Measurements from ENCODE around the gene SNAPC2.

The SNAPC2 gene

DNA sequence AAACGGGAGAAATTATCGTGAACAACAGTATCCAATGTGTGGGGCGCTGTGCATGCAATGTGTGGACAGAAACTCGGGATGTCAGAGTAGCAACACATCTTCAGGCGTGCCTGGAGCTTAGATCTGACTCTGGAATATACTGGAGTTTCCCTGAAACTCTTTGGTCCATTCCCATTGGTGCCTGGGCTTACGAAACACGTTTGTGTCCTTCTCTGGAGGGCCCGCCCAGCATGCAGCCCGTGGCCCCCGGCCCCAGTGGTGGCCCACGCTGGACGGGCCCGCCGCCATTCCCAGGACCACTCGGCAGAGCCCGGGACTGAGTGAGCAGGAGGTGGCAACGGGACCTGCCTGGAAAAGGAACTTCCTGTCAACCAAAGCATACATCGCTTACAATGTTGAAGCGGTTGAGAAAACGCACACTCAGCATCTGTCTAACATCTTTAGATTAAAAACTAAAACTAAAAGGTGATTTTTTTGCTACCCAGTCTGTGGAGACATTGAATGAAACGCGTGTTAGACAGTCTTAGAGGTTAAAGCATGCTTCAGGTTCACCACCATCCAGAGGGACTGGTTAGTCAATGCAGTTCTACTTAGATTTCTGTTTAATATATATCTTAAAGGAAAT lies 42.6 kb downstream of the SNAPC2 start:
- no peak for TF ChIP-seq ZFX (IDR thresholded peaks at IDR 0.05; ENCODE audit: borderline replicate concordance)
- no peak for TF ChIP-seq CTCF (IDR thresholded peaks at IDR 0.05)

GRCh38 chr19:7963566-7963965 lies 43.4 kb downstream of the SNAPC2 start:
- TF ChIP-seq CTCF (IDR thresholded peaks at IDR 0.05) (no peak), ZFX (IDR thresholded peaks at IDR 0.05; ENCODE audit: borderline replicate concordance) (no peak)
- H3K27ac ChIP-seq = no peak overlapping the region

More for the DNA sequence above, 42.6 kb downstream of the SNAPC2 start:
- no peak overlapping the region for H3K27ac ChIP-seq

GRCh38 chr19:7965259-7965841 lies 45.2 kb downstream of the SNAPC2 start:
- H3K27ac ChIP-seq = no peak overlapping the region
- no peak for TF ChIP-seq CTCF (IDR thresholded peaks at IDR 0.05)
- no peak for TF ChIP-seq ZFX (IDR thresholded peaks at IDR 0.05; ENCODE audit: borderline replicate concordance)

DNA sequence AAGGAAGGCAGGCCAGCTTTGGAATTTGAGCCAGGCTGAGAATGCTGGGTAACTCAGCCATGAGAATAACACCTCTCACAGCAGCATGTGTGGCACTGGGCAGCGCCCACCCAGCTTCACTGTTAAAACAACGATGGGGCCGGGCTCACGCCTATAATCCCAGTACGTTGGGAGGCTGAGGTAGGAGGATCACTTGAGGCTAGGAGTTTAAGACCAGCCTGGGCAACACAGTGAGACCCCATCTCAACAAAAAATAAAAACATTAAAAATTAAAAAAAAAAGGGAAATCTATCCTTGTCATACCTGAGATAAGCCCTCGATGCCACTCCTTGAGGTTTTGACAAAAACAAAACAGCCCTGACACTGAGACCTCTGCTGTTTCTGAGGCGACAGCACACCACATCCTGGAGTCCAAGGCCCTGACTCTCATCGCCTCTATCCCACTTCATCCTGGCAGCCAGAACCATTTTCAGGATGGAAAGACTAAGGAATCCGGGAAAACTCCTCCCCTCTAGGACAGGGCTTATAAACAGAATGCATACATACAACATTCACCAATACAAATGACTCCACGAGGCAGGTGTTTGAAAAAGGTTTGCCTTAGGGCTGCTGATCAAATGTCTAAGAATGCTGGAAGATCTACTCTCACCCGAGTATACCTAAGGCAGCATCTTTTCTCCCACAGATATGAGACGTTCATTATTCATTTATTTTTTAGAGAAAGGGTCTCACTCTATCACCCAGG lies 46.0 kb downstream of the SNAPC2 start:
- TF ChIP-seq CTCF (IDR thresholded peaks at IDR 0.05) = no peak
- no peak for TF ChIP-seq ZFX (IDR thresholded peaks at IDR 0.05; ENCODE audit: borderline replicate concordance)
- no peak overlapping the region for H3K27ac ChIP-seq

- no peak overlapping the region for H3K27ac ChIP-seq
- no peak for TF ChIP-seq ZFX (IDR thresholded peaks at IDR 0.05; ENCODE audit: borderline replicate concordance)
- TF ChIP-seq CTCF (IDR thresholded peaks at IDR 0.05) = no peak
Observed at GRCh38 chr19:7968008-7968795, 48.1 kb downstream of the SNAPC2 start.

GRCh38 chr19:7968796-7969554 lies 48.8 kb downstream of the SNAPC2 start:
- TF ChIP-seq CTCF (IDR thresholded peaks at IDR 0.05) (no peak), ZFX (IDR thresholded peaks at IDR 0.05; ENCODE audit: borderline replicate concordance) (no peak)
- H3K27ac ChIP-seq = no peak overlapping the region
